K562 (cell line): Measurements from ENCODE around the gene DLGAP5. TPM values are rescaled to one million over a fixed set of nuclear protein-coding genes. Genes with fewer than 3 reads are reported as not detected.

ENCODE experiments used
- ATAC-seq: fragments of 200-7000 bp; cut with Tn5 transposase; 3 replicates; pipeline ENCODE4 v1.9.1; 2020; ENCODE audit warnings: moderate library complexity
- BruUV-seq: library from RNA; stranded (reverse); fragments of 400-500 nt; replicated peaks from 2 replicates; lab custom pipeline; 2021; lab: Mats Ljungman, UMichigan
- CTCF ChIA-PET: fragments of 300-600 bp; formaldehyde crosslinking; extraction: SDS; loops from one replicate; lab custom pipeline; 2021; ENCODE audit warnings: low intra/inter-chr PET ratio; lab: Yijun Ruan, JAX
- POLR2A ChIA-PET: fragments of 300-600, 350-650 bp; sonication (Branson Sonifier 250); formaldehyde crosslinking; extraction: SDS; loops from one replicate; lab custom pipeline; 2021; ENCODE audit warnings: antibody characterized with exemption, inconsistent platforms; lab: Yijun Ruan, JAX
- DNase-seq, 4 experiments: peaks; one replicate each; pipeline versions ENCODE4 v3.0.0 to v3.0.0-alpha.2; 2011 to 2018; ENCODE audit warnings: low spot score in 3 of 4, mixed read lengths in 3 of 4; ENCODE audit errors: extremely low read depth in 1 of 4
- FAIRE-seq: peaks from 2 replicates; lab custom pipeline; 2011; peaks lifted over from hg19 to GRCh38; lab: Jason Lieb, UNC
- H2AFZ ChIP-seq: 2 replicates; pipeline ENCODE4 v1.6.0; 2011; ENCODE audit warnings: low read depth, low read length, control low read depth, inconsistent platforms
- H3K27ac ChIP-seq: fragments of 200-600 bp; 3 replicates; pipeline ENCODE4 v1.8.0; 2011; ENCODE audit warnings: low read depth, mild to moderate bottlenecking, control low read depth, inconsistent platforms, low read length, moderate library complexity, mixed read lengths; ENCODE audit errors: extremely low read depth
- H3K27me3 ChIP-seq, 2 experiments: fragments of 300-600 bp in 1 of 2; 2 replicates in 1 of 2; 3 replicates in 1 of 2; pipeline versions ENCODE4 v1.6.0 to v1.8.0; 2011; ENCODE audit warnings: inconsistent platforms in 2 of 2, low read length in 2 of 2, mild to moderate bottlenecking in 1 of 2, mixed read lengths in 1 of 2, moderate library complexity in 1 of 2; ENCODE audit not compliant: control insufficient read depth in 2 of 2, insufficient read depth in 2 of 2
- H3K36me3 ChIP-seq: fragments of 300-600 bp; 3 replicates; pipeline ENCODE4 v1.8.0; 2011; ENCODE audit warnings: mild to moderate bottlenecking, low read length, inconsistent platforms; ENCODE audit not compliant: control insufficient read depth, insufficient read depth
- H3K4me1 ChIP-seq, 2 experiments: fragments of 200-600 bp in 1 of 2; replicated peaks in 1 of 2; 2 replicates in 1 of 2; 3 replicates in 1 of 2; pipeline versions ENCODE4 v1.5.1 to v1.8.0; 2011; ENCODE audit warnings: inconsistent platforms in 2 of 2, low read length in 2 of 2, mild to moderate bottlenecking in 1 of 2, mixed read lengths in 1 of 2, moderate library complexity in 1 of 2; ENCODE audit not compliant: control insufficient read depth in 2 of 2, insufficient read depth in 2 of 2
- H3K4me2 ChIP-seq: 2 replicates; pipeline ENCODE4 v1.6.1; 2011; ENCODE audit warnings: low read length, control low read depth, inconsistent platforms, mixed read lengths; ENCODE audit not compliant: insufficient read depth
- H3K4me3 ChIP-seq: fragments of 200-600 bp; sonication (generic), shearing (Covaris generic); 2 replicates; pipeline ENCODE4 v1.5.1; 2016; ENCODE audit warnings: control low read depth, inconsistent platforms
- H3K79me2 ChIP-seq: fragments of 200-600 bp; 3 replicates; pipeline ENCODE4 v1.8.0; 2011; ENCODE audit warnings: low read length, inconsistent platforms; ENCODE audit not compliant: control insufficient read depth, insufficient read depth
- H3K9ac ChIP-seq, 2 experiments: 2 replicates each; pipeline versions ENCODE4 v1.6.0 to v1.6.1; 2011; ENCODE audit warnings: low read depth in 2 of 2, low read length in 2 of 2, control low read depth in 1 of 2, inconsistent platforms in 1 of 2, mild to moderate bottlenecking in 1 of 2, mixed read lengths in 1 of 2; ENCODE audit not compliant: insufficient read depth in 1 of 2
- H3K9me1 ChIP-seq: one replicate; pipeline ENCODE4 v1.6.0; 2011; ENCODE audit warnings: inconsistent platforms, mild to moderate bottlenecking, low read length, moderate library complexity; ENCODE audit not compliant: control insufficient read depth, insufficient read depth
- H3K9me3 ChIP-seq: replicated peaks from 2 replicates; pipeline ENCODE4 v1.5.1; 2011; ENCODE audit warnings: low read depth, low read length, inconsistent platforms; ENCODE audit not compliant: control insufficient read depth, insufficient read depth
- H4K20me1 ChIP-seq: replicated peaks from 2 replicates; pipeline ENCODE4 v1.6.1; 2011; ENCODE audit warnings: low read length, inconsistent platforms, mixed read lengths; ENCODE audit not compliant: control insufficient read depth, insufficient read depth
- ATF7 ChIP-seq: fragments of 450-650 bp; IDR thresholded peaks from 2 replicates; pipeline ENCODE4 v1.7.1; 2014; ENCODE audit warnings: mild to moderate bottlenecking, moderate library complexity
- PRPF4 ChIP-seq: fragments of 200-400 bp; formaldehyde crosslinking; IDR thresholded peaks from one replicate; pipeline ENCODE4 v1.6.1; 2017; ENCODE audit warnings: low read length, low read depth, mild to moderate bottlenecking; ENCODE audit not compliant: insufficient read depth, poor library complexity, severe bottlenecking
- PTBP1 ChIP-seq: fragments of 200-400 bp; formaldehyde crosslinking; IDR thresholded peaks from 2 replicates; pipeline ENCODE4 v1.6.1; 2017; ENCODE audit warnings: low read depth, low read length
- WGBS: fragments of 100-300 bp; shearing (Covaris generic); methylation state at CpG from one replicate; pipeline ENCODE4 v1.1.6; 2016; ENCODE audit warnings: low coverage, mixed read lengths; ENCODE audit not compliant: insufficient coverage; ENCODE audit errors: missing lambda C conversion rate; 5-methylcytosine and 5-hydroxymethylcytosine counted together
- in situ Hi-C: fragments of 300-500 bp; cut with MboI; formaldehyde crosslinking; loops from 4 replicates; pipeline ENCODE4 v1.15.0; 2018; ENCODE audit warnings: inconsistent platforms, mixed read lengths
- intact Hi-C: fragments of 100-400 bp; cut with micrococcal nuclease; formaldehyde crosslinking; loops from 2 replicates; pipeline ENCODE4 v1.14.2; 2022
- polyA plus RNA-seq, 8 experiments: library from polyadenylated mRNA; depleted of rRNA in 4 of 8; stranded (reverse) in 5 of 8; unstranded in 3 of 8; fragments of >200 nt; fragmentation: Nextera tagmentation in 2 of 8; fragmentation: Illumina TruSeq in 1 of 8; extraction: Ambion mirVana in 2 of 8; extraction: Trizol in 1 of 8; gene quantifications; 2 replicates each; pipeline versions ENCODE4 v1.2.1 to v1.2.3, GENCODE V29; 2011 to 2014; ENCODE audit warnings: inconsistent platforms in 1 of 8, missing spikeins in 1 of 8
- total RNA-seq, 7 experiments: library from RNA; depleted of rRNA in 6 of 7; stranded (reverse); fragments of >200 nt in 6 of 7; fragmentation: Illumina TruSeq in 2 of 7; extraction: Trizol in 2 of 7; gene quantifications; 2 replicates each; pipeline versions ENCODE4 v1.2.1 to v1.2.3, GENCODE V29; 2011 to 2021; ENCODE audit warnings: low replicate concordance in 1 of 7
- TF ChIP-seq, protein P1 (sequence below): fragments of 250-450 bp; sonication (Bioruptor Pico); IDR thresholded peaks from 2 replicates; pipeline ENCODE4 v1.5.0; 2021

The DLGAP5 gene
- total and polyA plus RNA-seq, 9 of the 15 experiments (the other 6 are each of a cell fraction or from before 2014, with no cell fraction given): 39.1 to 80.0 (median 59.9) TPM

DNA sequence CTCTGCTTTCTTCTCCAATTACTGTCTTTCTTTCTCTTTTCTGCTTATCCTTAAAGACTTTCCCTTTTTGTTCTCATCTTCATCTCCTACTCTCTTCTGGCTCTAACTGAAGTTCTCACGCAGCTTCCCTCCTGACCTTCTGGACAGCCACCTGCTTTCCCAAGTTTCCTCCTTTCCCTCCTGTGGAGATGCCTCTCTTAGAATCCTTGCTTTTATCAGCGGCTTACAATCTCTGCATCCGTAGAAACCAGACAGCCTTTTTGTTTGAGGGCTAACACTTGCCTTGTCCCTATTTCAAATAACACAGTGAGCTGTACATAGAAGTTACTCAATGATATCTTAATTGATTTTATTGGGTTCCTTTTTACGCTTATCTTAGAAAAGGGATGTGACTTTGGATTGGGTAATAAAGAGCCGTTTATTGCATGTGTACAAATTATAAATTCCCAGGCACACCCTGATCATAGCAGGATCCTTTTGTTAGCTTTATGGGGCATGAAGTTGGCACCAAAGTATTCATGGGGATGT, 64.4 kb downstream of the DLGAP5 start:
- Histone ChIP-seq H3K36me3 (no peaks in the 10 kb centered on the region), H3K4me3 (no peak overlapping the region), H3K9me1 (no peaks in the 10 kb centered on the region), H3K79me2 (no peaks in the 10 kb centered on the region), H3K4me1 (peaks cover 10 to 23% of the 10 kb centered on the region in 2 experiments; a peak in 4 of 5 replicates), H3K27me3 (no peaks in the 10 kb centered on the region), H3K9me3 (no peaks in the 10 kb centered on the region), H3K9ac (no peak overlapping the region), H3K4me2 (no peak overlapping the region), H4K20me1 (no peaks in the 10 kb centered on the region), H3K27ac (no peak overlapping the region), H2AFZ (no peak overlapping the region)
- no peak for TF ChIP-seq PTBP1
- no TSS peak for BruUV-seq
- 7% methylated on average over 5 of the region's 5 CpGs for WGBS
- ATAC-seq (no peak), FAIRE-seq (no peak), DNase-seq (no peak)
- in situ Hi-C loops: no loop called here
- intact Hi-C loops: no loop called here
- POLR2A ChIA-PET: no interaction called here
- CTCF ChIA-PET: no interaction called here

DNA sequence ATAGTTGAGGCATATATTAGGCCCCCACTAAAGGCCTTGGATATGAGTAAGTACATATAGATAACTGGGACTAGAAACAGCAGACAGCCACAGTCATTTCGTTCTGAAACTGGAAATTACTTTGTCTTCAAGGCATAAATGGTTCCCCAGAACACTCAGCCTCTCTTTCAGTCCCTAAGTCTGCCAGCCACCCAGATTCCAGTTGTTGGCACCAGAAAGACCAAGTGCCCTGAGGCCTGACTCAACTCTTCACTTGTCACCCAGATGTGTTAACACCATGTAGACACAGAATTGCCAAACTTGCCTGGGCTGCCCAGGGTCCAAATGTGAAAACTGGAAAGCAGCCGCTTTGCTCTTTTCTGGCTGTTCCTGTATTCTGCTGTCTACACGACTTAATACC, 65.4 kb downstream of the DLGAP5 start:
- ChIA-PET POLR2A (no interaction called here), CTCF (no interaction called here)
- WGBS: 27% methylated on average over 3 of the region's 3 CpGs
- Histone ChIP-seq H3K9ac (no peak overlapping the region), H3K27ac (no peak overlapping the region), H3K4me3 (no peak overlapping the region), H3K9me1 (no peaks in the 10 kb centered on the region), H2AFZ (no peak overlapping the region), H3K9me3 (no peaks in the 10 kb centered on the region), H3K36me3 (no peaks in the 10 kb centered on the region), H3K79me2 (no peaks in the 10 kb centered on the region), H4K20me1 (no peaks in the 10 kb centered on the region), H3K4me2 (no peak overlapping the region), H3K27me3 (no peaks in the 10 kb centered on the region), H3K4me1 (peaks cover 10 to 23% of the 10 kb centered on the region in 2 experiments; a peak in 4 of 5 replicates)
- in situ Hi-C loops (no loop called here), intact Hi-C loops (no loop called here)
- TF ChIP-seq PRPF4: no peak
- TF ChIP-seq ATF7: no peak
- TF ChIP-seq, protein P1, sequence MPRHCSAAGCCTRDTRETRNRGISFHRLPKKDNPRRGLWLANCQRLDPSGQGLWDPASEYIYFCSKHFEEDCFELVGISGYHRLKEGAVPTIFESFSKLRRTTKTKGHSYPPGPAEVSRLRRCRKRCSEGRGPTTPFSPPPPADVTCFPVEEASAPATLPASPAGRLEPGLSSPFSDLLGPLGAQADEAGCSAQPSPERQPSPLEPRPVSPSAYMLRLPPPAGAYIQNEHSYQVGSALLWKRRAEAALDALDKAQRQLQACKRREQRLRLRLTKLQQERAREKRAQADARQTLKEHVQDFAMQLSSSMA (CRISPR knock-in tag): no peak
- DNase-seq (no peak), FAIRE-seq (no peak), ATAC-seq (no peak)
- no TSS peak for BruUV-seq
